Lower lobe of right lung (tissue), 2 donors: ENCODE data around the gene MET. TPM values are rescaled to one million over a fixed set of nuclear protein-coding genes. Genes with fewer than 3 reads are reported as not detected.
"Not testable (repeated sequence)": the region's sequence is repeated elsewhere in the genome, so short reads cannot be mapped to it uniquely, and the experiment has no call there.

Experiments used
- ATAC-seq, 2 donors: fragments of 200-7000 bp; cut with Tn5 transposase; one replicate each; pipeline ENCODE4 v1.9.1; 2020 to 2022; ENCODE audit warnings: mild to moderate bottlenecking in 2 of 2, moderate library complexity in 2 of 2
- DNase-seq: peaks from one replicate; pipeline ENCODE4 v3.0.0-alpha.2; 2020
- H3K27ac ChIP-seq: fragments of 200-600 bp; one replicate; pipeline ENCODE4 v1.8.0; 2022
- H3K27me3 ChIP-seq: fragments of 200-600 bp; one replicate; pipeline ENCODE4 v1.8.0; 2022; ENCODE audit warnings: low read depth
- H3K36me3 ChIP-seq: fragments of 200-600 bp; one replicate; pipeline ENCODE4 v1.8.0; 2022; ENCODE audit warnings: mild to moderate bottlenecking
- H3K4me1 ChIP-seq: fragments of 200-600 bp; one replicate; pipeline ENCODE4 v1.8.0; 2022
- H3K4me3 ChIP-seq: fragments of 200-600 bp; one replicate; pipeline ENCODE4 v1.8.0; 2022; ENCODE audit warnings: mild to moderate bottlenecking
- H3K9me3 ChIP-seq: fragments of 200-600 bp; one replicate; pipeline ENCODE4 v1.8.0; 2022
- CTCF ChIP-seq: fragments of 200-600 bp; IDR thresholded peaks from one replicate; pipeline ENCODE4 v1.8.0; 2022; ENCODE audit warnings: antibody characterized with exemption, mild to moderate bottlenecking
- intact Hi-C: fragments of 100-400 bp; cut with DNase I; formaldehyde crosslinking; loops from one replicate; pipeline ENCODE4 v1.11.0; 2022
- total RNA-seq: library from RNA; stranded (reverse); fragmentation: NEBNext Ultra II Directional; extraction: Animal tissue kit (Norgen Biotek cat#: 25700); gene quantifications from one replicate; pipeline ENCODE4 v1.2.1, GENCODE V29; 2021
- donor health status: DM: no; HTN: yes; CAD: no; lungs with severe emphysema.

MET gene
- total RNA-seq, 1 donor from 2014 or later, result 74.3 TPM

- no peaks in the 10 kb centered on the region for H3K4me1 ChIP-seq
- intact Hi-C loops, result no loop called here
Measured at GRCh38 chr7:116653646-116654045, 18.4 kb upstream of the MET start.

GRCh38 chr7:116659248-116659647 lies 12.7 kb upstream of the MET start:
- H3K4me1 ChIP-seq, H3K4me3 ChIP-seq, DNase-seq, intact Hi-C loops, H3K36me3 ChIP-seq, ATAC-seq, H3K27ac ChIP-seq, H3K27me3 ChIP-seq, H3K9me3 ChIP-seq: not testable (repeated sequence)

More at GRCh38 chr7:116653646-116654045, 18.4 kb upstream of the MET start:
- TF ChIP-seq CTCF, result no peak
- no peaks in the 10 kb centered on the region for H3K27me3 ChIP-seq
- H3K4me3 ChIP-seq, result no peak overlapping the region
- DNase-seq (no peak), ATAC-seq (no peak)
- no peak overlapping the region for H3K27ac ChIP-seq
- H3K9me3 ChIP-seq, result no peaks in the 10 kb centered on the region
- no peaks in the 10 kb centered on the region for H3K36me3 ChIP-seq

GRCh38 chr7:116661865-116662264 lies 10.1 kb upstream of the MET start:
- Histone ChIP-seq H3K27me3 (no peaks in the 10 kb centered on the region), H3K27ac (no peak overlapping the region), H3K4me3 (no peak overlapping the region), H3K36me3 (no peaks in the 10 kb centered on the region), H3K9me3 (no peaks in the 10 kb centered on the region), H3K4me1 (no peaks in the 10 kb centered on the region)
- ATAC-seq (no peak), DNase-seq (no peak)
- intact Hi-C loops, result no loop called here
- no peak for TF ChIP-seq CTCF

GRCh38 chr7:116663744-116664143 lies 8.3 kb upstream of the MET start:
- no peak for DNase-seq
- no peak for ATAC-seq
- no peaks in the 10 kb centered on the region for H3K36me3 ChIP-seq
- no peaks in the 10 kb centered on the region for H3K4me1 ChIP-seq
- TF ChIP-seq CTCF, result no peak
- H3K9me3 ChIP-seq, result no peaks in the 10 kb centered on the region
- H3K27ac ChIP-seq, result no peak overlapping the region
- intact Hi-C loops, result no loop called here
- H3K4me3 ChIP-seq, result no peak overlapping the region
- H3K27me3 ChIP-seq, result no peaks in the 10 kb centered on the region

GRCh38 chr7:116665332-116665996 lies 6.5 kb upstream of the MET start:
- H3K27ac ChIP-seq, result no peak overlapping the region
- intact Hi-C loops, result no loop called here
- TF ChIP-seq CTCF, result no peak
- H3K4me3 ChIP-seq, result no peak overlapping the region
- ATAC-seq (no peak), DNase-seq (no peak)
- H3K4me1 ChIP-seq, result no peaks in the 10 kb centered on the region
- H3K27me3 ChIP-seq, result no peaks in the 10 kb centered on the region
- H3K36me3 ChIP-seq, result no peaks in the 10 kb centered on the region
- H3K9me3 ChIP-seq, result no peaks in the 10 kb centered on the region

GRCh38 chr7:116669769-116670168 lies 2.2 kb upstream of the MET start:
- Histone ChIP-seq H3K4me1 (peaks cover 10% of the 10 kb centered on the region), H3K36me3 (no peaks in the 10 kb centered on the region), H3K9me3 (no peaks in the 10 kb centered on the region), H3K27ac (no peak overlapping the region), H3K27me3 (no peaks in the 10 kb centered on the region), H3K4me3 (no peak overlapping the region)
- ATAC-seq (no peak), DNase-seq (no peak)
- TF ChIP-seq CTCF, result no peak
- intact Hi-C loops, result no loop called here
